SK-N-SH (cell line): ENCODE data around the gene KNDC1.

Source experiments
- CHD2 ChIP-seq: fragments of 150-350 bp; IDR thresholded peaks from 2 replicates; pipeline ENCODE4 v1.6.1; 2018; ENCODE audit warnings: low read length; ENCODE audit not compliant: partially characterized antibody
- EP300 ChIP-seq, 2 experiments: IDR thresholded peaks; 2 replicates each; pipeline versions ENCODE4 v1.4.0 to v1.6.1; 2012; ENCODE audit warnings: borderline replicate concordance in 1 of 2, low read depth in 1 of 2, low read length in 1 of 2
- EZH2phosphoT487 ChIP-seq: fragments of 200-600 bp; sonication (generic); IDR thresholded peaks from 2 replicates; pipeline ENCODE4 v1.6.1; 2017; ENCODE audit warnings: low read depth, mixed run types, mild to moderate bottlenecking, antibody characterized with exemption, moderate library complexity, borderline replicate concordance
- FOXM1 ChIP-seq: IDR thresholded peaks from 2 replicates; pipeline ENCODE4 v1.4.0; 2012; ENCODE audit warnings: low read depth, mild to moderate bottlenecking
- GABPA ChIP-seq: IDR thresholded peaks from 2 replicates; pipeline ENCODE4 v1.4.0; 2012; ENCODE audit warnings: low read depth, mild to moderate bottlenecking
- JUND ChIP-seq: IDR thresholded peaks from 2 replicates; pipeline ENCODE4 v1.4.0; 2012
- MXI1 ChIP-seq: IDR thresholded peaks from 2 replicates; pipeline ENCODE4 v1.6.1; 2012; ENCODE audit warnings: mild to moderate bottlenecking, low read depth, low read length, improper control_type of control experiment
- NRF1 ChIP-seq: IDR thresholded peaks from 2 replicates; pipeline ENCODE4 v1.6.1; 2012; ENCODE audit warnings: low read depth, mild to moderate bottlenecking, low read length
- RAD21 ChIP-seq: IDR thresholded peaks from 2 replicates; pipeline ENCODE4 v1.6.1; 2012; ENCODE audit warnings: mild to moderate bottlenecking, low read length
- RFX5 ChIP-seq: IDR thresholded peaks from 2 replicates; pipeline ENCODE4 v1.6.1; 2012; ENCODE audit warnings: mild to moderate bottlenecking, improper control_type of control experiment, low read length
- TAF1 ChIP-seq: IDR thresholded peaks from 2 replicates; pipeline ENCODE4 v1.6.1; 2012; ENCODE audit warnings: low read depth, mild to moderate bottlenecking, low read length, moderate library complexity, borderline replicate concordance
- YY1 ChIP-seq: IDR thresholded peaks from 2 replicates; pipeline ENCODE4 v1.4.0; 2012; ENCODE audit warnings: low read depth, mild to moderate bottlenecking
- TF ChIP-seq, protein P1 (sequence below): fragments of 200-600 bp; sonication (generic); IDR thresholded peaks from 2 replicates; pipeline ENCODE4 v1.6.1; 2017; ENCODE audit warnings: antibody characterized with exemption, mild to moderate bottlenecking, moderate library complexity
- TF ChIP-seq, protein P2 (sequence below): IDR thresholded peaks from 2 replicates; pipeline ENCODE4 v1.6.1; 2012; ENCODE audit warnings: mild to moderate bottlenecking, low read depth, low read length, moderate library complexity

DNA sequence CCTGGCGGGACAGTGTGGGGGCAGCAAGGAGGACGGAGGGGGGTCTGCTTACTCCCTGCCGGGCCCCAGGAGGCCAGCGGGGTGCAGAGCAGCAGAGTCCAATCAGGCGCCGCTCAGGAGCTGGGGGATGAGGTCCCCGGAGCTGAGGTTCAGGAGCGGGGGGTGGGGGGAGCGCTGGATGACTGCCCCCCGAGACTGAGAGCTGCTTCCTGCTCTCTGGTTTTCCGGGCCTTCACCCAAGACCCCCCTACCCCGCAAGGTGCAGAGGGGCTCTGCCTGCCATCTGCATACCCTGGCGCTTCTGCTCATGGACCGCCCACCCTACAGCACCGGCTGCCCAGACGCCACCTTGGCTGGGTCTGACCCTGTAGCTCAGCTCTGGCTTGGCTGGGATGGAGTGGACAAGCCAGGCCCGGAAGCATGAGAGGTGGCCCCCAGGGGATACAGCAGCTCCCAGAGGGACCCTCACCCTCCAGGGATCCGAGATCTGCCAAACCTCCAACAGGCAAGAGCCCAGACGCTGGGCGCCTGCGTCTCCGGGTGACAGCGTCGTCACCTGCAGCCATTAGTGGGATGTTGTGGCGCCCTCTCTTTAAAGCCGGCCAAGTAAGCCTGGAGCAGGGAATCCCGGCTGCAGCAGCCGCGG is 930 bp downstream of the KNDC1 start:
- TF ChIP-seq RFX5 (no peak), TAF1 (no peak), RAD21 (no peak), FOXM1 (no peak), EZH2phosphoT487 (no peak), YY1 (no peak), GABPA (no peak), JUND (no peak), EP300 (IDR thresholded peaks at IDR 0.05; ENCODE audit: borderline replicate concordance in 1 of 2, low read depth in 1 of 2, low read length in 1 of 2) (no peak), NRF1 (no peak), CHD2 (no peak), MXI1 (no peak)
- TF ChIP-seq, protein P1, sequence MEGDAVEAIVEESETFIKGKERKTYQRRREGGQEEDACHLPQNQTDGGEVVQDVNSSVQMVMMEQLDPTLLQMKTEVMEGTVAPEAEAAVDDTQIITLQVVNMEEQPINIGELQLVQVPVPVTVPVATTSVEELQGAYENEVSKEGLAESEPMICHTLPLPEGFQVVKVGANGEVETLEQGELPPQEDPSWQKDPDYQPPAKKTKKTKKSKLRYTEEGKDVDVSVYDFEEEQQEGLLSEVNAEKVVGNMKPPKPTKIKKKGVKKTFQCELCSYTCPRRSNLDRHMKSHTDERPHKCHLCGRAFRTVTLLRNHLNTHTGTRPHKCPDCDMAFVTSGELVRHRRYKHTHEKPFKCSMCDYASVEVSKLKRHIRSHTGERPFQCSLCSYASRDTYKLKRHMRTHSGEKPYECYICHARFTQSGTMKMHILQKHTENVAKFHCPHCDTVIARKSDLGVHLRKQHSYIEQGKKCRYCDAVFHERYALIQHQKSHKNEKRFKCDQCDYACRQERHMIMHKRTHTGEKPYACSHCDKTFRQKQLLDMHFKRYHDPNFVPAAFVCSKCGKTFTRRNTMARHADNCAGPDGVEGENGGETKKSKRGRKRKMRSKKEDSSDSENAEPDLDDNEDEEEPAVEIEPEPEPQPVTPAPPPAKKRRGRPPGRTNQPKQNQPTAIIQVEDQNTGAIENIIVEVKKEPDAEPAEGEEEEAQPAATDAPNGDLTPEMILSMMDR: no peak
- TF ChIP-seq, protein P2, sequence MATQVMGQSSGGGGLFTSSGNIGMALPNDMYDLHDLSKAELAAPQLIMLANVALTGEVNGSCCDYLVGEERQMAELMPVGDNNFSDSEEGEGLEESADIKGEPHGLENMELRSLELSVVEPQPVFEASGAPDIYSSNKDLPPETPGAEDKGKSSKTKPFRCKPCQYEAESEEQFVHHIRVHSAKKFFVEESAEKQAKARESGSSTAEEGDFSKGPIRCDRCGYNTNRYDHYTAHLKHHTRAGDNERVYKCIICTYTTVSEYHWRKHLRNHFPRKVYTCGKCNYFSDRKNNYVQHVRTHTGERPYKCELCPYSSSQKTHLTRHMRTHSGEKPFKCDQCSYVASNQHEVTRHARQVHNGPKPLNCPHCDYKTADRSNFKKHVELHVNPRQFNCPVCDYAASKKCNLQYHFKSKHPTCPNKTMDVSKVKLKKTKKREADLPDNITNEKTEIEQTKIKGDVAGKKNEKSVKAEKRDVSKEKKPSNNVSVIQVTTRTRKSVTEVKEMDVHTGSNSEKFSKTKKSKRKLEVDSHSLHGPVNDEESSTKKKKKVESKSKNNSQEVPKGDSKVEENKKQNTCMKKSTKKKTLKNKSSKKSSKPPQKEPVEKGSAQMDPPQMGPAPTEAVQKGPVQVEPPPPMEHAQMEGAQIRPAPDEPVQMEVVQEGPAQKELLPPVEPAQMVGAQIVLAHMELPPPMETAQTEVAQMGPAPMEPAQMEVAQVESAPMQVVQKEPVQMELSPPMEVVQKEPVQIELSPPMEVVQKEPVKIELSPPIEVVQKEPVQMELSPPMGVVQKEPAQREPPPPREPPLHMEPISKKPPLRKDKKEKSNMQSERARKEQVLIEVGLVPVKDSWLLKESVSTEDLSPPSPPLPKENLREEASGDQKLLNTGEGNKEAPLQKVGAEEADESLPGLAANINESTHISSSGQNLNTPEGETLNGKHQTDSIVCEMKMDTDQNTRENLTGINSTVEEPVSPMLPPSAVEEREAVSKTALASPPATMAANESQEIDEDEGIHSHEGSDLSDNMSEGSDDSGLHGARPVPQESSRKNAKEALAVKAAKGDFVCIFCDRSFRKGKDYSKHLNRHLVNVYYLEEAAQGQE: no peak
